HT1080 (cell line): ENCODE measurements around the gene EZH2. TPM values are rescaled to one million over a fixed set of nuclear protein-coding genes. Genes with fewer than 3 reads are reported as not detected.

Source experiments
- DNase-seq: peaks from one replicate; pipeline ENCODE4 v3.0.0-alpha.2; 2015; ENCODE audit warnings: low read depth
- polyA plus RNA-seq, 2 experiments: library from polyadenylated mRNA; depleted of rRNA; stranded (reverse); fragments of >200 nt; gene quantifications; 2 replicates each; pipeline ENCODE4 v1.2.3, GENCODE V29; 2015
- total RNA-seq: library from RNA; depleted of rRNA; stranded (reverse); fragments of >200 nt; shearing (Covaris generic); gene quantifications from 2 replicates; pipeline ENCODE4 v1.2.3, GENCODE V29; 2014; rRNA removed

EZH2 gene
- 25.1 and 30.2 TPM in 2 replicates for total RNA-seq
- 31.5 and 38.2 TPM in 2 replicates for polyA plus RNA-seq (2015; cell fraction: cytosol; rRNA removed)
- 85.4 and 94.6 TPM in 2 replicates for polyA plus RNA-seq (2015; cell fraction: nucleus; rRNA removed)

GRCh38 chr7:148884049-148884298 lies at the start of gene EZH2:
Gene EZH2, minus strand, starts transcription at chr7:148884291. Its CDS starts 36,993 bp downstream, at chr7:148847298.
- DNase-seq, result no peak

DNA sequence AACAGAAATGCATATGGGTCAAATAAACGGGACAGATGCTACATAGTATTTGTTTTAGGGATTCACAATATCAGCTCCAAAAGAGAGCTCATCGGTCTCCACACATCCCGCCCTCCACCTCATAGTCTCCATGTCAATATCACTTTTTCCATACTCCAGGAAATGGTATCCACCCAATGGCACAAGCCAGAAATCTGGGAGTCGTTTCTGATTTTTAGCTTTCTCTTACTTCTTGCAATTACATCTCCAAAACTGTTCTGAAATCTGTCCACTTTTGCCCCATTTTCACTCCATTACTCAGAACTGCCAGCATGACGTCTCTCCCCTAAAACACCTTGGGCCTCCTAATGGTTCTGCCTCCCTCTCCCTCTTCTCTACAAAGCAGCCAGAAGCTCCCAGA lies 47.4 kb upstream of the EZH2 start:
- DNase-seq, result no peak

DNA sequence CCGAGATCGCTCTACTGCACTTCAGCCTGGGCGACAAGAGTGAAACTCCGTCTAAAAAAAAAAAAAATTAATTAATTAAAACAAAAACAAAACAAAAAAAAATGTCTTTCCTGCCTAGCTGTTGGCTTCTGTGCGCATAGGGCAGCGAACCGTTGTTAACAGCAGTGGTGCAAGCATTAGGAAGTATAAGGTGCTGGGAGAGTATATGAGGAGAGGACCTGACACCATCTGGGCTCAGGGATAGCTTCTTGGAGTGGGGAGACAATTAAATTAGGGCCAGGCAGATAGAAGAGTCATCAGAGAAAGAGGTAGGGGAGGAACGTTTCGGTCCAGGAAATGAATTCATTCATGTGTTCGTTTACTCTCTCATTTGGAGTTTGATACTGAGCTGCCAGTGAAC lies 46.2 kb upstream of the EZH2 start:
- no peak for DNase-seq

DNA sequence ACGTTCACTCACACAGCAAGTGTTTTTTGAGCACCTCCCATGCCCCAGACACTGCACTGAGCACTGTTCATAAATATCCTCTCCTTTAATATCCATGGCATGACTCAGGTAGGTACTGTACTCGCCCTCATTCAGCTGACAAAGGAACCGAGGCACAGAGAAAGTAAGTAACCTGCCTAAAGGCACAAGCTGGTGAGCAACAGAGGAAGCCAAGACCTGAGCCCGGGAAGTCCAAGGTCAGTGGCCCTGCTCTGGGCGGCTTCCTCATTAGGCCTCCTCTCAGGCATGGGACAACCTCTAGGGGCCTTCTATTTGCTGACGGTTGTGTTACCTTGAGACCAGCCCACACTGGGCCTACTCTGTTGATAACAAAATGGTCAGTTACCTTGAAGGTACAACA lies 45.1 kb upstream of the EZH2 start:
- no peak for DNase-seq

- no peak for DNase-seq
These were observed 43.3 kb upstream of the EZH2 start for GRCh38 chr7:148927123-148928045.

DNA sequence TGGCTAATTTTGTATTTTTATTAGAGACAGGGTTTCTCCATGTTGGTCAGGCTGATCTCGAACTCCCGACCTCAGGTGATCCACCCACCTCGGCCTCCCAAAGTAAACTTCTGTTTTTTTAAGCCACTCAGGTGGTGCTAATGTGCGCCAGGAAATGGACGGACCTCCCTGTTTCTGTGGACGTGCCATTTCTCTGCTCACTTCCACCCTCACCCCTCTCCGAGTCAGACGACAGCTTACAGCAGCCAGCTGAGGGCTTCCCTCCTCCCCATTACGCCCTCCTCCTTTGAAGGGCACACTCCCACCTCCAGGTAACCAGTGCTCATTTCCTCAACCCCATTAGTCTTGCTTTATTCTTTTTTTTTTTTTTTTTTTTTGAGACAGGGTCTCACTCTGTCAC lies 41.7 kb upstream of the EZH2 start:
- no peak for DNase-seq

DNA sequence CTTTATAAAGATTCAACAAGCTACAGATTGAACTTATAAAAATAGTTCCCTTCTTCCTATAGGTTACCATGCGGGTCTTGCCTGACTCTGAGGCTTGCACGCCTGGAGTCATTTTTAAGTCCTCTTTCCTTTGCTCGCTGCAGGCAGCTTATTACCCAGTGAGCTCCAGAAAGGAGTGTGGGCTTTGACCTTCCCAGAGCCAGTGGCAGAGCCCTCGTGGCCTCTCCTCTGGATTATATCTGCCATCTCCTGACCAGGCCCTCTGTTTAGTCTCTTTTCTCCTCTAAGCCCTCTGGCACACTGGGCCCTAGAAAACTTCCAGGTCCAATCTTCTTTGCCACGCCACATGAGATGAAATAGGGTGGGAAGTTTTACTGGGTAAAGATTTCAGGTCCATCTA lies 39.9 kb upstream of the EZH2 start:
- DNase-seq, result no peak

DNA sequence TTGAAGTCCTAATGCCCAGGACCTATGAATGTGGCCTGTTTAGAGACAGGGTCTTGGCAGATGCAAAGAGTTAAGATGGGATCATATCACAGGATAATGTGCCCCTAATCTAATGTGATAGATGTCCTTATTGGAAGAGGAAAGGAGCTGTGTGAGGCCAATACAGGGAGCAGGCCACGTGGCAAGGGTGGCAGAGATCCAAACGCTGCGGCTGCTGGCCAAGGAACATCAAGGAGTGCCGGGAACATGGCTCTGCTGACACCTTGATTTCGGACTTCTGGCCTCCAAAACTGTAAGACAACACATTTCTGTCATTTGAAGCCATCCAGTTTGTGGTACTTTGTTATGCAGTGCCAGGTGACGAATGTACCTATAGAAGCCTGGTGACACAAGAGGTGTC lies 37.7 kb upstream of the EZH2 start:
- no peak for DNase-seq

DNA sequence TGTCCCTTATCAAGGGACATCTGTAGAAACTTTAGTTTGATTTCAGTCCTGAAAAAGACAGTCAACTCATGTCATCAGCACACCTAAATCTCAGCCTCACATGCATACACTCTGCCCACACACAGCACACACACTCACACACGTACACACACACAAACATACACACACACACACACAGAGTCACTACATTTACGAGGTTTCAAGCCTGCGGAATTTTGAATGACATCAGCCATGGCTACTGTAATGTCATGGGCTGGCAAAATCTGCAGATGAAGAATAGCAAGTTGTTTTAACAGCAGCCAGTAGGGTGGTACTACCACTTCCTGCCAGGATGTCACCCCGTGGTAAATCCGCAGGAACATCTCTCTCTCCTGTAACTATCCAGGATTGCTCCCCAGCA lies 37.1 kb upstream of the EZH2 start:
- DNase-seq, result no peak

DNA sequence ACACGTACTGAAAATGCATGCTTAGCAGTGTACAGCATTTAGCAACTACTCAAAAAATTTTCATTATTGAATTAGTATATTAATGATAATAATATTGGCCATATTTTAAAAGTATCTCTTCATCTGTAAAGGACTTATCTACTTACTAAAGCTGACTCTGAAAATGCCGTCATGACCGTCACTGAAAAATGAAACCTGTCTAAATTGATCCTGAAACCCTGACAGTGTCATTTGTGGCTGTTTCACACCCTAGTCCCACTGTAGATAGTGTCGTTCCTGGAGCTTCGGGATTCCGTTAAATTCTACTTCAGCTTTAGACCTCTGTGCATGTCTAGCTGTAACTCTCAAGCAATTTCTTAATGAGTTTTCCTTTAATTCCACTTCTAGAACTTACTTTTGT lies 35.8 kb upstream of the EZH2 start:
- no peak for DNase-seq

GRCh38 chr7:148918058-148918596 lies 34.0 kb upstream of the EZH2 start:
- no peak for DNase-seq

- no peak for DNase-seq
These were observed 32.1 kb upstream of the EZH2 start for GRCh38 chr7:148916186-148916585.

- DNase-seq, result no peak
These were observed 31.1 kb upstream of the EZH2 start for GRCh38 chr7:148915211-148915610.

GRCh38 chr7:148914208-148914777 lies 30.2 kb upstream of the EZH2 start:
- peak; percentile 80 for DNase-seq

- no peak for DNase-seq
These were observed 28.9 kb upstream of the EZH2 start for GRCh38 chr7:148912758-148913541.

- no peak for DNase-seq
These were observed 28.1 kb upstream of the EZH2 start for GRCh38 chr7:148912151-148912550.

DNA sequence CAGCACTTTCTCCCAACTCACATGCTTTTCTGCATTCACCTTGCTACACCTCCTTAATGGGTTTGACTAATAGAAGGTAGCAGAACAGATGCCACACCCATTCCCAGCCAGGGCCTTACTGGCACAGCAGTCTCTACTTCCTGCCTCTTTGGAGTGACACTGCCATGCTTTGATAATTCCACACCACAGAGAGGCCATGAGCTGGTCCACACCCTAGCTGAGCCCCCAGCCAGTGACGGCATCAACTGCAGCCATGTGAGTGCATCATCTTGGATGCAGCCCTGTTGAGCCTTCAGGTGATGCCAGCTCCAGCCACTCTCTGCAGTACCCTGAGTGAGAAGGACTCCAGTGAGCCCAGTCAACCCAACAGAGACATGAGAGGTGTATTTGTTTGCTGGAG lies 27.5 kb upstream of the EZH2 start:
- DNase-seq, result no peak

DNA sequence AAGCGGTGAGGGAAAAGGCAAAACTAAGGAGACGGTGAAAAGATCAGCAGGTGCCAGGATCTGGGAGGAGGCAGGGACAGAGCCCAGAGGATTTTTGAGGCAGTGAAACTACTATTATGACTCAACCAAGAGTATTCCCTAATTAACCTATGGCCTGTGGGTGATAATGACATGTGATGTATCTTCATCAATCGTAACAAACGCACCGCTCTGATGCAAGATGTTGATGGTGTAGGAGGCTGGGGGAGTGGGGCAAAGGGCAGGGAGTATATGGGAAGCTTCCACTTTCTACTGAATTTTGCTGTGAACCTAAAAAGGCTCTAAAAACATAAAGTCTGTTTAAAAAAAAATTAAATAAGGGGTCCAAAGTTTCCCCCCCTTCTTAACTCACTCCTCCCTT lies 25.5 kb upstream of the EZH2 start:
- DNase-seq, result no peak

GRCh38 chr7:148906707-148907498 lies 22.8 kb upstream of the EZH2 start:
- no peak for DNase-seq

DNA sequence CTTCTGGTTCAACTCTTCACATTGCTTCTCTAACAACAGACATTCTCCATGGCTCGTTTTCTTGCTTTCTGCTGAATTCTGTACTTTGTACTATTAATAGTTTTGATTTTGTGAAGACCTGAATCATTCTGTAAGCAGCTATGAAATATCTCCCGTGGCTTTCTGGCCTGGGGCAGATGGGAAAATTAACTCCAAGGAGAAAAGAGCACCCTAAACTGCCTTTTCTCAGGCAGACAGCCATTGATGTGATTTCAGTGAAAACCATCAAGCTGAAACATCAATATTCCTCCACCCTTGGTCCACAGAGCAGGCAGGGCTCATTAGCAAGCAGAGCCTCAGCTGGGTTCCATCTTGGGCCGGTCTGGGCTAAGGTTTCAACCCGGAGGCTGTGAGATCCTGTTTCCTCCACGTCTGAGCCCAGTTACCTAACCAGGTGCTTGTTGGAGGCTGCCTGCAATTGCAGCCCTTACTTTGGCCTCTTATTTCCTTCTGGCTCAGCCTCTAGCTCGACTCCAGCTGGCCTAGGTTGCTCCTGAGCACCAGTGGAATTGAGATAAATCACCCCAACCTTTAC lies 21.1 kb upstream of the EZH2 start:
- DNase-seq, result no peak

- no peak for DNase-seq
These were observed 19.4 kb upstream of the EZH2 start for GRCh38 chr7:148903504-148903903.
